Erythroblast (primary cell): ENCODE measurements around the gene WDR81.

Experiments
- GATA1 ChIP-seq: IDR thresholded peaks from 2 replicates; pipeline ENCODE4 v1.6.1; 2011; ENCODE audit warnings: low read depth, mild to moderate bottlenecking, control low read depth, low read length, moderate library complexity
- POLR2A ChIP-seq: IDR thresholded peaks from 2 replicates; pipeline ENCODE4 v1.6.1; 2011; ENCODE audit warnings: mild to moderate bottlenecking, low read length

GRCh38 chr17:1705004-1705403, 19.5 kb upstream of the WDR81 start:
- TF ChIP-seq POLR2A (no peak), GATA1 (no peak)
